Hepatocyte (in vitro differentiated cells): ENCODE measurements around the gene AMDHD1. TPM values are rescaled to one million over a fixed set of nuclear protein-coding genes. Genes with fewer than 3 reads are reported as not detected.

ENCODE experiments used
- DNase-seq: peaks from one replicate; pipeline ENCODE4 v3.0.0-alpha.2; 2016; ENCODE audit warnings: low spot score
- H2AFZ ChIP-seq: fragments of 200-600 bp; sonication (generic); 2 replicates; pipeline ENCODE4 v1.6.0; 2016; ENCODE audit warnings: antibody characterized with exemption, mild to moderate bottlenecking
- H3K27ac ChIP-seq: fragments of 200-600 bp; sonication (generic); 2 replicates; pipeline ENCODE4 v1.5.1; 2016; ENCODE audit warnings: mild to moderate bottlenecking
- H3K27me3 ChIP-seq: fragments of 200-600 bp; sonication (generic); 2 replicates; pipeline ENCODE4 v1.6.1; 2016
- H3K36me3 ChIP-seq: fragments of 200-600 bp; sonication (generic); replicated peaks from 2 replicates; pipeline ENCODE4 v1.5.1; 2016; ENCODE audit warnings: low read depth; ENCODE audit not compliant: insufficient read depth
- H3K4me1 ChIP-seq: fragments of 200-600 bp; sonication (generic); 2 replicates; pipeline ENCODE4 v1.5.1; 2016; ENCODE audit warnings: mild to moderate bottlenecking, moderate library complexity; ENCODE audit not compliant: insufficient read depth
- H3K4me2 ChIP-seq: fragments of 200-600 bp; sonication (generic); 2 replicates; pipeline ENCODE4 v1.6.0; 2016
- H3K4me3 ChIP-seq: fragments of 200-600 bp; sonication (generic); 2 replicates; pipeline ENCODE4 v1.5.1; 2016; ENCODE audit warnings: mild to moderate bottlenecking
- H3K79me2 ChIP-seq: fragments of 200-600 bp; sonication (generic); 2 replicates; pipeline ENCODE4 v1.6.0; 2017; ENCODE audit warnings: mild to moderate bottlenecking
- H3K9me2 ChIP-seq: fragments of 200-600 bp; sonication (generic); replicated peaks from 2 replicates; pipeline ENCODE4 v1.6.0; 2017; ENCODE audit warnings: mild to moderate bottlenecking; ENCODE audit not compliant: insufficient read depth
- H3K9me3 ChIP-seq: fragments of 200-600 bp; sonication (generic); 2 replicates; pipeline ENCODE4 v1.5.1; 2016; ENCODE audit warnings: low read depth, mild to moderate bottlenecking
- H4K20me1 ChIP-seq: fragments of 200-600 bp; sonication (generic); 2 replicates; pipeline ENCODE4 v1.6.0; 2016; ENCODE audit warnings: mild to moderate bottlenecking; ENCODE audit not compliant: insufficient read depth, poor library complexity, severe bottlenecking
- EZH2 ChIP-seq: fragments of 200-600 bp; sonication (generic); IDR thresholded peaks from 2 replicates; pipeline ENCODE4 v1.6.1; 2016; ENCODE audit warnings: antibody characterized with exemption, mild to moderate bottlenecking, borderline replicate concordance
- EZH2phosphoT487 ChIP-seq: fragments of 200-600 bp; sonication (generic); IDR thresholded peaks from one replicate; pipeline ENCODE4 v1.6.1; 2018; ENCODE audit warnings: antibody characterized with exemption, mild to moderate bottlenecking, low read depth, moderate library complexity; ENCODE audit not compliant: unreplicated experiment, severe bottlenecking
- WGBS: methylation state at CpG from one replicate; pipeline ENCODE4 v1.1.6; 2016; ENCODE audit warnings: low lambda C conversion rate; ENCODE audit errors: missing lambda C conversion rate; 5-methylcytosine and 5-hydroxymethylcytosine counted together
- polyA plus RNA-seq: library from polyadenylated mRNA; unstranded; fragments of >200 nt; fragmentation: Nextera tagmentation; extraction: Ambion mirVana; gene quantifications from 2 replicates; pipeline ENCODE4 v1.2.1, GENCODE V29; 2016
- total RNA-seq: library from RNA; depleted of rRNA; stranded (reverse); fragments of >200 nt; gene quantifications from 2 replicates; pipeline ENCODE4 v1.2.3, GENCODE V29; 2014
- TF ChIP-seq, protein P1 (sequence below): fragments of 200-600 bp; sonication (generic); IDR thresholded peaks from 2 replicates; pipeline ENCODE4 v1.5.1; 2016; ENCODE audit warnings: antibody characterized with exemption, mild to moderate bottlenecking; ENCODE audit not compliant: poor library complexity

AMDHD1 gene
- total and polyA plus RNA-seq, 2 experiments from 2014 or later: 3.0 to 3.5 TPM

- H3K4me1 ChIP-seq: no peaks in the 10 kb centered on the region
- H3K4me2 ChIP-seq: no peak overlapping the region
- H3K9me3 ChIP-seq: no peaks in the 10 kb centered on the region
- H4K20me1 ChIP-seq: no peaks in the 10 kb centered on the region
- no peaks in the 10 kb centered on the region for H3K79me2 ChIP-seq
- H3K9me2 ChIP-seq: no peaks in the 10 kb centered on the region
- no peaks in the 10 kb centered on the region for H3K36me3 ChIP-seq
- no peak overlapping the region for H3K4me3 ChIP-seq
- 97% methylated on average over 5 of the region's 5 CpGs for WGBS
- H3K27ac ChIP-seq: no peak overlapping the region
- H3K27me3 ChIP-seq: no peaks in the 10 kb centered on the region
- H2AFZ ChIP-seq: no peak overlapping the region
- DNase-seq: no peak
- TF ChIP-seq EZH2phosphoT487 (no peak), EZH2 (no peak)
- TF ChIP-seq, protein P1, sequence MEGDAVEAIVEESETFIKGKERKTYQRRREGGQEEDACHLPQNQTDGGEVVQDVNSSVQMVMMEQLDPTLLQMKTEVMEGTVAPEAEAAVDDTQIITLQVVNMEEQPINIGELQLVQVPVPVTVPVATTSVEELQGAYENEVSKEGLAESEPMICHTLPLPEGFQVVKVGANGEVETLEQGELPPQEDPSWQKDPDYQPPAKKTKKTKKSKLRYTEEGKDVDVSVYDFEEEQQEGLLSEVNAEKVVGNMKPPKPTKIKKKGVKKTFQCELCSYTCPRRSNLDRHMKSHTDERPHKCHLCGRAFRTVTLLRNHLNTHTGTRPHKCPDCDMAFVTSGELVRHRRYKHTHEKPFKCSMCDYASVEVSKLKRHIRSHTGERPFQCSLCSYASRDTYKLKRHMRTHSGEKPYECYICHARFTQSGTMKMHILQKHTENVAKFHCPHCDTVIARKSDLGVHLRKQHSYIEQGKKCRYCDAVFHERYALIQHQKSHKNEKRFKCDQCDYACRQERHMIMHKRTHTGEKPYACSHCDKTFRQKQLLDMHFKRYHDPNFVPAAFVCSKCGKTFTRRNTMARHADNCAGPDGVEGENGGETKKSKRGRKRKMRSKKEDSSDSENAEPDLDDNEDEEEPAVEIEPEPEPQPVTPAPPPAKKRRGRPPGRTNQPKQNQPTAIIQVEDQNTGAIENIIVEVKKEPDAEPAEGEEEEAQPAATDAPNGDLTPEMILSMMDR: no peak
Measured at GRCh38 chr12:95980437-95980836, 37.3 kb downstream of the AMDHD1 start.

DNA sequence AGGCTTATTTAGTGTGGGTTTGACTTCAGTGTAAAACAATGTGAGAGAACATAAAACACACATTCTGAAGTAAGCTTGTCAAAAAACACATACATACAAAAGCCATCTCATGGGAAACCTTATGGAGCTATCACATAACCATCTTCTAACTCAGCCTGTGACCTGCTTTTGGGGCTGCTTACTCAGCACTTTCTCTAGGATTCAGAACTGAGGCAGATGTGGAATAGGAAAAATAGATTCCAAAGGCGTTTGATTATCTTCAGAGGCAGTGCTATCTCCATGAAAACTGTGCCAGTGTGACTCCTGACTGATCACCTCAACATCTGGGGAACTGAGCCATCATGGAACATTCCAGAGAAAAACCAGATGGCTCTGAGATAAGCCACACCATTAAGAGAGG lies 39.5 kb downstream of the AMDHD1 start:
- Histone ChIP-seq H3K27me3 (no peaks in the 10 kb centered on the region), H3K9me2 (no peaks in the 10 kb centered on the region), H3K36me3 (no peaks in the 10 kb centered on the region), H3K79me2 (no peaks in the 10 kb centered on the region), H4K20me1 (no peaks in the 10 kb centered on the region), H2AFZ (no peak overlapping the region), H3K9me3 (no peaks in the 10 kb centered on the region), H3K4me1 (no peaks in the 10 kb centered on the region), H3K27ac (no peak overlapping the region), H3K4me3 (no peak overlapping the region), H3K4me2 (no peak overlapping the region)
- 61% methylated on average over 1 of the region's 1 CpG for WGBS
- TF ChIP-seq EZH2 (no peak), EZH2phosphoT487 (no peak)
- TF ChIP-seq, protein P1: no peak
- DNase-seq: no peak

DNA sequence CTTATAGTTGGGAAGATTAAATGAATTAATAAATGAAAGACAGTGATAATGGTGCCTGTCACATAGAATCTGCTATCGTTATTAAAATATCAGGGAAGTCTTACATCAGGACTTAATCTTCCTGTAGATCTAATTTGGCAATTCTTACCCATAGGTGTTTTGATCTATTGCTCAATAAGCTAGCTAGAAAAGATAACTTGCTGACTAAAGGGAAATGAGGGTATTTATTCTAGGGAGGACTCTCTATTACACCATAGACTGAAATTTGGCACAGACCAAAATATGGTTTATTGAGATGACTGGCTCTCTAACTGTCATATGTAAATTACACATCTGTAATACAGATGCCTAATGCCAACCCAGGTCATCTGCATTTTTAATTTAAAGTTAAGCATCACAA lies 41.6 kb downstream of the AMDHD1 start:
- WGBS: 96% methylated on average over 1 of the region's 1 CpG
- H3K36me3 ChIP-seq: no peaks in the 10 kb centered on the region
- H3K4me1 ChIP-seq: no peaks in the 10 kb centered on the region
- no peak overlapping the region for H3K27ac ChIP-seq
- TF ChIP-seq EZH2phosphoT487: no peak
- H3K79me2 ChIP-seq: no peaks in the 10 kb centered on the region
- H3K9me2 ChIP-seq: no peaks in the 10 kb centered on the region
- no peak overlapping the region for H2AFZ ChIP-seq
- DNase-seq: no peak
- no peak overlapping the region for H3K4me2 ChIP-seq
- H4K20me1 ChIP-seq: no peaks in the 10 kb centered on the region
- H3K4me3 ChIP-seq: no peak overlapping the region
- no peaks in the 10 kb centered on the region for H3K9me3 ChIP-seq
- H3K27me3 ChIP-seq: no peaks in the 10 kb centered on the region

DNA sequence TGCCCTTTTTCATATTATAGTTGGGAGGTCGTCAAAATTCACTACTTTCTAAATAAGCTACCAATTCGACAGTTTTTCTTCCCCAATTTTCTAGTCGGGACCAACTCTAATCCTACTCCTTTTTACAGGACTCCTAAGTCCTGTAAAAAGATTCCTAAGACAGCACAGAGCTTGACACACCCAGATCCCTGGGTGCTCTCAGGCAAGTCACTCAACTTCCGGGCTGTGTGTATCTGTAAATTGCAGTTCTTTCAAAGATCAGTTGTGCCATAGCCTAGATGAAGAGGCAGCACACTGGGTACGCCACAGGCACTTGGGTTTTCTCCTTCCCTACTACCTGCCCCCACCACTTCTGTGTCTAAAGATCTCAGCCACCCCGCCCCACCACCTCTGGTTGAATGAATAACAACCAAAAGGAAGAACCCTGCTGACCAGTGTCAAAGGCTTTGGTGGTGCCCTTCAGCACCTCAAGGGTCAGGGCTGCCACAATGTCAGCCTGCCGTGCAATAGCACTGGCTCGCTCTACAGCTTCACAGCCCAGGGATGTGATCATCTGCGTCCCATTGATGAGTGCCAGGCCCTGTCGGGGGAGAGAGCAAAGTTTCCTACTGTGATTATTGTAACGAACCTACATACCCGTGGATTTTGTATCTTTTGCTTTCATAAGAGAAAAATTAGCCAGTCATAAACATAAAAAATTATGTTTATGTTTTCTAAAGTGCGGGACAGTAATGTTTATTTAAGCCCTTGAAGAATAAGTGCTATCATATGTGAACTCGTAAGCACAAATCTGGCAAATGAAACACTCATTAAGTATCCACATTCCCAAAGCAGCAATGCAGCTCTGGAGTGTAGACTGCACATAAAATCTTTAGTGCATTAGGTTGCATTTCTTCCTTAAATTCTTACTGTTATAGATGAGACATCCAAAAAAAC lies 43.8 kb downstream of the AMDHD1 start:
- no peak overlapping the region for H3K4me2 ChIP-seq

More for the DNA sequence above, 43.8 kb downstream of the AMDHD1 start:
- no peak for DNase-seq
- no peaks in the 10 kb centered on the region for H3K79me2 ChIP-seq
- no peaks in the 10 kb centered on the region for H3K27me3 ChIP-seq
- no peaks in the 10 kb centered on the region for H3K4me1 ChIP-seq
- no peak overlapping the region for H3K4me3 ChIP-seq
- no peak overlapping the region for H3K27ac ChIP-seq
- no peaks in the 10 kb centered on the region for H3K9me2 ChIP-seq
- H2AFZ ChIP-seq: no peak overlapping the region
- no peaks in the 10 kb centered on the region for H3K36me3 ChIP-seq
- TF ChIP-seq EZH2phosphoT487: no peak
- no peak for TF ChIP-seq EZH2
- TF ChIP-seq, protein P1: no peak
- WGBS: 59% methylated on average over 14 of the region's 14 CpGs
- no peaks in the 10 kb centered on the region for H3K9me3 ChIP-seq
- H4K20me1 ChIP-seq: no peaks in the 10 kb centered on the region
